ENCODE data around the gene ATP13A4.

- TF ChIP-seq CTCF (IDR thresholded peaks at IDR 0.05; ENCODE audit: low read depth, low read length, poor library complexity, severe bottlenecking) (no peak), EZH2phosphoT487 (IDR thresholded peaks at IDR 0.05; ENCODE audit: borderline replicate concordance, low read length) (no peak)
Measured at GRCh38 chr3:193546129-193546528, 8.6 kb downstream of the ATP13A4 start.
